Esophagus squamous epithelium (tissue), 4 donors: ENCODE results near the gene QSER1.

Experiments used
- CTCF ChIP-seq, 6 experiments: fragments of 450-650 bp in 4 of 6; fragments of 200-600 bp in 2 of 6; sonication (generic) in 2 of 6; IDR thresholded peaks; one replicate each; pipeline ENCODE4 v1.5.1; 2016 to 2019; ENCODE audit warnings: antibody characterized with exemption in 6 of 6, mild to moderate bottlenecking in 4 of 6, moderate library complexity in 4 of 6
- POLR2A ChIP-seq, 4 donors: fragments of 450-650 bp; IDR thresholded peaks; one replicate each; pipeline ENCODE4 v1.6.1; 2017; ENCODE audit warnings: antibody characterized with exemption in 4 of 4, mild to moderate bottlenecking in 4 of 4, moderate library complexity in 3 of 4

GRCh38 chr11:33018840-33019239 lies 126.2 kb downstream of the QSER1 start:
- TF ChIP-seq CTCF (IDR thresholded peaks at IDR 0.05) (no peak), POLR2A (IDR thresholded peaks at IDR 0.05) (no peak)
